ENCODE measurements around the gene HAO1.
"Not testable (repeated sequence)": the region's sequence is repeated elsewhere in the genome, so short reads cannot be mapped to it uniquely, and the experiment has no call there.

Gene HAO1

GRCh38 chr20:7850775-7851490 is 89.3 kb downstream of the HAO1 start:
- no peak for DNase-seq

DNA sequence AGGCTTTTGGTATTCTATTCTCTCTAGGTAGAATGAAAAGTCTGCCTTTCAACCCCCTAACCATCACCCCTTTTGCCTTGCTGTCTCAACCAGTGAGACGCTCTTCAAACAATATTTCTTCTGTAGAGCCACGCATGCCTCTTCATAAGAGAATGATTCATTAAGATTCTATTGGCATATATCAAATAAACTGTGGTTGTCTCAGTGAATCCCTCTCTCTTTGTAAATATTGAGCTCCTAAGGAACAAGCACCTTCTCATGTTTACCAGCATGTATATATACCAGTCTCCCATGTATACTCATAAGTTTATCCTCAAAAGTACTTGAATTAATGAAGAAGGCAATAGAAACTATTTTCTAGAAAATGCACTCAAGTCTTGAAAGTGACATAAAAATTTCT is 90.6 kb downstream of the HAO1 start:
- DNase-seq, result no peak

DNA sequence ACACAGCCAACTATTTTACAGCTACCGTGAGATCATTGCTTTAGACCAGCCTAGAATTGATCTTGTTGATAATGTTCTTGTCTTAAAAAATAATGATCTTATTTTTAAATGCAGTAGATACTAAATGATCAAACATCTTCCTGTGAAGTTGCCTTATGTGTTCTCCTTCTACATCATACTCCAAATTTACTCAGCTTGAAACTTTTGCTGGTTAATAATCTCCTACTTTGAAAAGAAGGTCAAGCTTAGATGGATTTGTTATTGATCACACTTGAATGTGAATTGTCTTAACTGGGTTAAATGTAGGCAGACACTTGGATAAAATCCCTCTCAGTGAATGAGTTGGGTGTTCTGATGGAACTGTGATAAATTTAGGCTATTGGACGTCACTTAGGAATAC is 91.9 kb downstream of the HAO1 start:
- DNase-seq, result no peak

DNA sequence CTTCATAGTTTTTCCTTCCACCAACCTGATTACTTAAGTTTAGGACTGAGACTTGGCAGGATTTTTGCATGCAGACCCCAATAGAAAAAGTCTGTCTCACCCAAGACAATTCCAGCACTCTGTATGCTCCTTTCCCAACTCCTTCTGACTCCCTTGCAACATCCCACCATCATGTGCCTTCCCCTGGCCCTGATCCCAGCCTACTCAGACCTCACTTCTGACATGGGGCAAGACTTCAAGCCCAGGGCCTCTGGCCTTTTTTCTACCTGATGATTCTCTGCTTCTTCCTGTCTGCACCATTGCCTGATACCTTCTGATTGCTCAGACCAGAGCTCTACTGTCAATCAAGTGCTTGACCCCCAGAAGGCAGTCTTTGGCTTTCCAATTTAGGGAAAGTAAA is 96.6 kb downstream of the HAO1 start:
- no peak for DNase-seq

- no peak for DNase-seq
These were observed 98.3 kb downstream of the HAO1 start for GRCh38 chr20:7841971-7842310.

DNA sequence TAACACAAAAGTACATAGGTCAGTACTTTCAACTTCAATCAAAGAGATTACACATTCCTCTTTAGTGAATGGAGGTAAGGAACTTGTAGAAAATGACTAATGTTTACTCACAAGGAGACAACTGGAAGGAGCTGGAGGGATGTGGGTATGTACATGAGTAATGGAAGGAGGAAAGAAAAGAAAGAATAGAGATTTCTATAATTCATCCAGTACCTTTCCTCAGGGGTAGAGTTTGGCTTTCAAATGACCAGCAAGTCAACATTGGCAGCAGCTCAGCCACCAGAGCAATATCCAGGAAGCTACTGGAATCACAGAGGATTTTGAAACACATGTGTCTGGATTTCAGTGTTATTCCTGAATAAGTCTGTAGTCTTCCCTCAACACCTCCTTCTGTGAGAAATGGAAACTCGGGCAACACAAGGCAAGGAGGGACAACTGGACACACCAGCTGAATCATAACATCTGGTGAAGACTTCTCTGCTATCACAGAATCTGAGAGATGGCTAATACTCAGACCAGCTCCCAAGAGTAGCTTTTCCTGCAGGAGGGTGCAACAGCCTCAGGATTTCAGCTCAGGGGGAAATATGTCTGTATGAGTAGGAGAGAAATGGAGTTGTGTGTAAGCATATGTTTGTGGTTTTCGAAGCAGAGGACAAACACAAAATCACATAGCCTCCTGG is 98.8 kb downstream of the HAO1 start:
- no peak for DNase-seq

- DNase-seq, result no peak
These were observed 104.2 kb downstream of the HAO1 start for GRCh38 chr20:7836076-7836475.

DNA sequence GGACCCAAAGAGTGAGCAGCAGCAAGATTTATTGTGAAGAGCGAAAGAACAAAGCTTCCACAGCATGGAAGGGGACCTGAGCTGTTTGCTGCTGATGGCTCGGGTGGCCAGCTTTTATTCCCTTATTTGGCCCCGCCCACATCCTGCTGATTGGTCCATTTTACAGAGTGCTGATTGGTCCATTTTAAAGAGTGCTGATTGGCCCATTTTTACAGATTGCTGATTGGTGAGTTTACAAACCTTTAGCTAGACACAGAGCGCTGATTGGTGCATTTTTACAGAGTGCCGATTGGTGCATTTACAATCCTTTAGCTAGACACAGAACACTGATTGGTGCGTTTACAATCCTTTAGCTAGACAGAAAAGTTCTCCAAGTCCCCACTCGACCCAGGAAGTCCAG is 105.8 kb downstream of the HAO1 start:
- DNase-seq, result not testable (repeated sequence)
